Keratinocyte (primary cell): ENCODE measurements around the gene SRPK1.

Source experiments
- CTCF ChIP-seq, 3 experiments: IDR thresholded peaks in 1 of 3; conservative IDR thresholded peaks in 1 of 3; optimal IDR thresholded peaks in 1 of 3; 2 replicates in 2 of 3; 3 replicates in 1 of 3; pipeline versions ENCODE3 to v1.5.1; 2011; ENCODE audit warnings: low read length in 3 of 3, mild to moderate bottlenecking in 3 of 3, moderate library complexity in 2 of 3, control low read depth in 1 of 3, inconsistent platforms in 1 of 3; ENCODE audit not compliant: insufficient read depth in 2 of 3; ENCODE audit errors: extremely low read depth in 1 of 3
- EZH2 ChIP-seq: IDR thresholded peaks from one replicate; pipeline ENCODE4 v1.6.1; 2012; ENCODE audit warnings: inconsistent platforms, mild to moderate bottlenecking, low read length, moderate library complexity

GRCh38 chr6:35919827-35920751, 809 bp downstream of the SRPK1 start:
- TF ChIP-seq CTCF (optimal IDR thresholded peaks at IDR 0.05 in 1 of 3, IDR thresholded peaks at IDR 0.05 in 1 of 3, conservative IDR thresholded peaks at IDR 0.05 in 1 of 3; ENCODE audit: extremely low read depth in 1 of 3, insufficient read depth in 2 of 3, low read length in 3 of 3) (no peak), EZH2 (no peak)
